Subcutaneous abdominal adipose tissue (tissue), 5 donors: ENCODE measurements around the gene CCNF.
"Not testable (repeated sequence)": the region's sequence is repeated elsewhere in the genome, so short reads cannot be mapped to it uniquely, and the experiment has no call there.

Experiments
- H3K27ac ChIP-seq: one replicate; pipeline ENCODE4 v1.7.0; 2013; ENCODE audit warnings: low read depth, mild to moderate bottlenecking, inconsistent platforms, low read length, moderate library complexity
- H3K27me3 ChIP-seq, 5 donors: one replicate each; pipeline ENCODE4 v1.7.0; 2013; ENCODE audit warnings: low read length in 5 of 5, inconsistent platforms in 1 of 5; ENCODE audit not compliant: control insufficient read depth in 5 of 5, insufficient read depth in 4 of 5
- H3K36me3 ChIP-seq, 5 donors: one replicate each; pipeline ENCODE4 v1.7.0; 2013; ENCODE audit warnings: low read length in 5 of 5; ENCODE audit not compliant: control insufficient read depth in 5 of 5, insufficient read depth in 5 of 5
- H3K4me1 ChIP-seq, 5 donors: one replicate each; pipeline ENCODE4 v1.7.0; 2013; ENCODE audit warnings: low read length in 5 of 5, mild to moderate bottlenecking in 3 of 5, moderate library complexity in 1 of 5; ENCODE audit not compliant: control insufficient read depth in 5 of 5, insufficient read depth in 5 of 5
- H3K4me3 ChIP-seq, 5 donors: one replicate each; pipeline ENCODE4 v1.7.0; 2013; ENCODE audit warnings: low read length in 5 of 5, low read depth in 1 of 5
- H3K9ac ChIP-seq, 5 donors: one replicate each; pipeline ENCODE4 v1.7.0; 2013; ENCODE audit warnings: low read length in 5 of 5, mild to moderate bottlenecking in 4 of 5, moderate library complexity in 3 of 5
- H3K9me3 ChIP-seq, 5 donors: one replicate each; pipeline ENCODE4 v1.7.0; 2013; ENCODE audit warnings: low read length in 5 of 5; ENCODE audit not compliant: control insufficient read depth in 5 of 5
- donor health status: healthy.
- donor health status: healthy.
- donor health status: healthy.
- donor health status: healthy.
- donor health status: healthy.

CCNF gene

GRCh38 chr16:2475413-2476344 is 46.4 kb downstream of the CCNF start:
- Histone ChIP-seq H3K4me1 (peaks cover 3 to 47% (median 43%) of the 10 kb centered on the region in 5 donors), H3K9me3 (no peaks in the 10 kb centered on the region), H3K9ac (peak overlapping the region in 4 of 5 donors; percentile 50 to 72 (median 69)), H3K4me3 (peak overlapping the region; percentile 44 to 77 (median 68)), H3K36me3 (peaks cover 0 to 3% (median 0%) of the 10 kb centered on the region in 5 donors), H3K27me3 (peaks cover 0 to 19% (median 9%) of the 10 kb centered on the region in 5 donors), H3K27ac (no peak overlapping the region)

- peak overlapping the region in 1 of 5 donors; percentile 77 for H3K4me3 ChIP-seq
- peak overlapping the region in 2 of 5 donors; percentile 68 to 72 for H3K9ac ChIP-seq
- peaks cover 3 to 44% (median 40%) of the 10 kb centered on the region in 5 donors for H3K4me1 ChIP-seq
- peaks cover 0 to 16% (median 9%) of the 10 kb centered on the region in 5 donors for H3K27me3 ChIP-seq
- H3K9me3 ChIP-seq: no peaks in the 10 kb centered on the region
- H3K27ac ChIP-seq: no peak overlapping the region
- peaks cover 0 to 3% (median 0%) of the 10 kb centered on the region in 5 donors for H3K36me3 ChIP-seq
Observed at GRCh38 chr16:2476345-2476720, 47.1 kb downstream of the CCNF start.

GRCh38 chr16:2476741-2477140 is 47.5 kb downstream of the CCNF start:
- peaks cover 3 to 41% (median 36%) of the 10 kb centered on the region in 5 donors for H3K4me1 ChIP-seq

GRCh38 chr16:2477327-2477726 is 48.1 kb downstream of the CCNF start:
- H3K9ac ChIP-seq: no peak overlapping the region
- H3K9me3 ChIP-seq: no peaks in the 10 kb centered on the region
- H3K27me3 ChIP-seq: peaks cover 0 to 9% (median 5%) of the 10 kb centered on the region in 5 donors
- H3K36me3 ChIP-seq: peaks cover 0 to 3% (median 0%) of the 10 kb centered on the region in 5 donors
- H3K4me1 ChIP-seq: peaks cover 3 to 38% (median 31%) of the 10 kb centered on the region in 5 donors
- no peak overlapping the region for H3K4me3 ChIP-seq
- H3K27ac ChIP-seq: no peak overlapping the region

More at GRCh38 chr16:2476741-2477140, 47.5 kb downstream of the CCNF start:
- no peak overlapping the region for H3K9ac ChIP-seq
- H3K36me3 ChIP-seq: peaks cover 0 to 3% (median 0%) of the 10 kb centered on the region in 5 donors
- H3K27me3 ChIP-seq: peaks cover 0 to 14% (median 8%) of the 10 kb centered on the region in 5 donors
- no peaks in the 10 kb centered on the region for H3K9me3 ChIP-seq
- no peak overlapping the region for H3K27ac ChIP-seq
- no peak overlapping the region for H3K4me3 ChIP-seq

- Histone ChIP-seq H3K36me3 (peaks cover 0 to 3% (median 0%) of the 10 kb centered on the region in 5 donors), H3K9ac (no peak overlapping the region), H3K27ac (no peak overlapping the region), H3K4me3 (no peak overlapping the region), H3K9me3 (no peaks in the 10 kb centered on the region), H3K27me3 (no peaks in the 10 kb centered on the region), H3K4me1 (peaks cover 4 to 39% (median 36%) of the 10 kb centered on the region in 5 donors)
Observed at GRCh38 chr16:2478279-2478678, 49.0 kb downstream of the CCNF start.

GRCh38 chr16:2479996-2480395 is 50.7 kb downstream of the CCNF start:
- not testable (repeated sequence) for H3K36me3 ChIP-seq, H3K9ac ChIP-seq, H3K27me3 ChIP-seq, H3K4me3 ChIP-seq, H3K9me3 ChIP-seq, H3K27ac ChIP-seq
- peaks cover 8 to 45% (median 39%) of the 10 kb centered on the region in 5 donors for H3K4me1 ChIP-seq

- peaks cover 6 to 45% (median 36%) of the 10 kb centered on the region in 5 donors for H3K4me1 ChIP-seq
- H3K9ac ChIP-seq: no peak overlapping the region
- H3K27me3 ChIP-seq: no peaks in the 10 kb centered on the region
- H3K36me3 ChIP-seq: peaks cover 0 to 3% (median 0%) of the 10 kb centered on the region in 5 donors
- no peak overlapping the region for H3K4me3 ChIP-seq
- no peaks in the 10 kb centered on the region for H3K9me3 ChIP-seq
- H3K27ac ChIP-seq: no peak overlapping the region
Observed at GRCh38 chr16:2480948-2481347, 51.7 kb downstream of the CCNF start.

- Histone ChIP-seq H3K27me3 (no peaks in the 10 kb centered on the region), H3K4me1 (peaks cover 5 to 47% (median 31%) of the 10 kb centered on the region in 5 donors), H3K27ac (no peak overlapping the region), H3K9me3 (no peaks in the 10 kb centered on the region), H3K36me3 (peaks cover 0 to 3% (median 0%) of the 10 kb centered on the region in 5 donors), H3K4me3 (no peak overlapping the region), H3K9ac (peak overlapping the region in 1 of 5 donors; percentile 69)
Observed at GRCh38 chr16:2481676-2482075, 52.4 kb downstream of the CCNF start.

GRCh38 chr16:2482249-2482648 is 53.0 kb downstream of the CCNF start:
- Histone ChIP-seq H3K4me1 (peaks cover 5 to 53% (median 34%) of the 10 kb centered on the region in 5 donors), H3K9me3 (no peaks in the 10 kb centered on the region), H3K4me3 (peak overlapping the region in 1 of 5 donors; percentile 32), H3K36me3 (peaks cover 0 to 3% (median 0%) of the 10 kb centered on the region in 5 donors), H3K27me3 (no peaks in the 10 kb centered on the region), H3K9ac (peak overlapping the region in 2 of 5 donors; percentile 64 to 69), H3K27ac (no peak overlapping the region)
